ENCODE measurements around the gene PINLYP. TPM values are rescaled to one million over a fixed set of nuclear protein-coding genes. Genes with fewer than 3 reads are reported as not detected.

Gene PINLYP
- total RNA-seq, 1 experiment from 2014 or later, result 6.4 TPM

DNA sequence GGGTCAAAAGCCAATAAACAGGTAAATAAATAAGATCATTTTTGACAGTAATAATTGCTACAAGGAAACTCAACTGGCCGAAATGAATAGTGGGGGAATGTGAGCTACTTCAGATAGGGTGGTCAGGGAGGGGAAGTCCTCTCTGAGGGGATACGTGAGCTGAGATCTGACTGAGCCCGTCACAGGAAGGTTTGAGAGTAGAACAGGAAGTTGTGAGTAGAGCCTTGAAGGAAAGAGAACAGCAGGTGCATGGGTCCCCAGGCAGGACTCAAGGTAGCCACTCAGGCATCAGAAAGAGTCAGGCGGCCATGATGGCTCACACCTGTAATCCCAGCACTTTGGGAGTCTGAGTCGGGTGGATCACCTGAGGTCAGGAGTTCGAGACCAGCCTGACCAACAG, 14.1 kb downstream of the PINLYP start:
- TF ChIP-seq NR2C2 (CRISPR knock-in tag; IDR thresholded peaks at IDR 0.05) (no peak), NR1H2 (CRISPR knock-in tag; IDR thresholded peaks at IDR 0.05) (no peak), ZNF263 (CRISPR knock-in tag; IDR thresholded peaks at IDR 0.05; ENCODE audit: low read depth) (no peak), CREB1 (CRISPR knock-in tag; IDR thresholded peaks at IDR 0.05) (no peak)
- TF ChIP-seq, protein P1, sequence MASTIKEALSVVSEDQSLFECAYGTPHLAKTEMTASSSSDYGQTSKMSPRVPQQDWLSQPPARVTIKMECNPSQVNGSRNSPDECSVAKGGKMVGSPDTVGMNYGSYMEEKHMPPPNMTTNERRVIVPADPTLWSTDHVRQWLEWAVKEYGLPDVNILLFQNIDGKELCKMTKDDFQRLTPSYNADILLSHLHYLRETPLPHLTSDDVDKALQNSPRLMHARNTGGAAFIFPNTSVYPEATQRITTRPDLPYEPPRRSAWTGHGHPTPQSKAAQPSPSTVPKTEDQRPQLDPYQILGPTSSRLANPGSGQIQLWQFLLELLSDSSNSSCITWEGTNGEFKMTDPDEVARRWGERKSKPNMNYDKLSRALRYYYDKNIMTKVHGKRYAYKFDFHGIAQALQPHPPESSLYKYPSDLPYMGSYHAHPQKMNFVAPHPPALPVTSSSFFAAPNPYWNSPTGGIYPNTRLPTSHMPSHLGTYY (CRISPR knock-in tag; IDR thresholded peaks at IDR 0.05), result no peak
- no peaks in the 10 kb centered on the region for H3K4me1 Mint-ChIP-seq
- H3K27ac Mint-ChIP-seq, result no peak overlapping the region
- POLR2A ChIA-PET, result no interaction called here
- CTCF ChIA-PET, result interaction anchor here (1.0 to 2.3 kb wide), 3 partner anchors 34 to 63 kb away, joined by 3 to 10 read pairs (median 6); no protein-coding TSS in a partner anchor
- H3K9me3 Mint-ChIP-seq, result no peaks in the 10 kb centered on the region
- DNase-seq (ENCODE audit: low spot score), result no peak
- no peak overlapping the region for H3K4me3 Mint-ChIP-seq
- H3K36me3 Mint-ChIP-seq, result peaks cover 23% of the 10 kb centered on the region
- no peak for ATAC-seq
- H3K27me3 Mint-ChIP-seq (ENCODE audit: low read depth), result no peaks in the 10 kb centered on the region

DNA sequence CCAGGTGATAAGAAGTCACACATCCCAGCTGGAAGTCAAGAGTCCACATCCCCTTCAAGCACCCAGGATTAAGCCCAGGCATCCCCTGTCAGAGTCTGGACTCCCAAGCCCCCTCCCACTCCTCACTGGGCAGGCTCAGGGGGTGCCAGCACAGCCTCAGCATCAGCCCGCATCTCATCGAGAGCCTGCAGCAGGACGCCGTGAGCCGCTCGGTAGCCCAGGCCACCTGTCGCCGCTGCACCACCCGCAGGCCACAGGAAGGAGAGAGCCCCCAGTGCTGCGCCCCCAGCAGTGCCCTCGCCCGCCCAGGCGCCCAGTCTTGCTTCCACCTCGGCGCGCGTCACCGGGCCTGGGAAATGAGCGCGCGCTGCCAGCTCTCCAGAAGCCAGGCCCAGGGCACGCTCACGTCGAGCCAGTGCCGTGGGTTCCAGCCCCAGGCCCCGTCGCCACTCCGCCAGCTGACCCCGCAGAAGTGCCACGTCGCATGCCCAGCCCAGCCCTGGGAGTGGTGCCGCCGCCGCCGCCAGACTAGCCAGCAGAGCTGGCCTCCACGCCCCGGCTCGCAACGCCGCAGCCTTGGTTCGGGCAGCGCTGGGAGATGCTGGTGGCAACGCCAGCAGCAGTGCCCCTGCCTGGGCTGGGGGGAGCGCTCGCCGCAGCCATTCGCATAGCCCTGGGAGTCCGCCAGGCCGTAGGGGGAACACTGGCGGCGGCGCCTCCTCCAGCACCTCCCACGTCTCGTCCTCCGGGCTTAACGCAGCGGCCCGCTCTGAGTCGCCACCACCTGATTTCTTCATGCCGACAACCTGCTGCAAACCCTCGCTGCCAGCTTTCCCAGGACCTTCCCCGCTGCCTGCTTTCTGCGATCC, 16.5 kb downstream of the PINLYP start:
- no peak overlapping the region for H3K27ac Mint-ChIP-seq
- peaks cover 7% of the 10 kb centered on the region for H3K4me1 Mint-ChIP-seq
- peaks cover 16% of the 10 kb centered on the region for H3K36me3 Mint-ChIP-seq
- no peaks in the 10 kb centered on the region for H3K27me3 Mint-ChIP-seq (ENCODE audit: low read depth)
- H3K9me3 Mint-ChIP-seq, result no peaks in the 10 kb centered on the region
- ATAC-seq, result no peak
- POLR2A ChIA-PET, result no interaction called here
- TF ChIP-seq RELA (CRISPR knock-in tag; IDR thresholded peaks at IDR 0.05; ENCODE audit: borderline replicate concordance), result no peak
- TF ChIP-seq, protein P2, sequence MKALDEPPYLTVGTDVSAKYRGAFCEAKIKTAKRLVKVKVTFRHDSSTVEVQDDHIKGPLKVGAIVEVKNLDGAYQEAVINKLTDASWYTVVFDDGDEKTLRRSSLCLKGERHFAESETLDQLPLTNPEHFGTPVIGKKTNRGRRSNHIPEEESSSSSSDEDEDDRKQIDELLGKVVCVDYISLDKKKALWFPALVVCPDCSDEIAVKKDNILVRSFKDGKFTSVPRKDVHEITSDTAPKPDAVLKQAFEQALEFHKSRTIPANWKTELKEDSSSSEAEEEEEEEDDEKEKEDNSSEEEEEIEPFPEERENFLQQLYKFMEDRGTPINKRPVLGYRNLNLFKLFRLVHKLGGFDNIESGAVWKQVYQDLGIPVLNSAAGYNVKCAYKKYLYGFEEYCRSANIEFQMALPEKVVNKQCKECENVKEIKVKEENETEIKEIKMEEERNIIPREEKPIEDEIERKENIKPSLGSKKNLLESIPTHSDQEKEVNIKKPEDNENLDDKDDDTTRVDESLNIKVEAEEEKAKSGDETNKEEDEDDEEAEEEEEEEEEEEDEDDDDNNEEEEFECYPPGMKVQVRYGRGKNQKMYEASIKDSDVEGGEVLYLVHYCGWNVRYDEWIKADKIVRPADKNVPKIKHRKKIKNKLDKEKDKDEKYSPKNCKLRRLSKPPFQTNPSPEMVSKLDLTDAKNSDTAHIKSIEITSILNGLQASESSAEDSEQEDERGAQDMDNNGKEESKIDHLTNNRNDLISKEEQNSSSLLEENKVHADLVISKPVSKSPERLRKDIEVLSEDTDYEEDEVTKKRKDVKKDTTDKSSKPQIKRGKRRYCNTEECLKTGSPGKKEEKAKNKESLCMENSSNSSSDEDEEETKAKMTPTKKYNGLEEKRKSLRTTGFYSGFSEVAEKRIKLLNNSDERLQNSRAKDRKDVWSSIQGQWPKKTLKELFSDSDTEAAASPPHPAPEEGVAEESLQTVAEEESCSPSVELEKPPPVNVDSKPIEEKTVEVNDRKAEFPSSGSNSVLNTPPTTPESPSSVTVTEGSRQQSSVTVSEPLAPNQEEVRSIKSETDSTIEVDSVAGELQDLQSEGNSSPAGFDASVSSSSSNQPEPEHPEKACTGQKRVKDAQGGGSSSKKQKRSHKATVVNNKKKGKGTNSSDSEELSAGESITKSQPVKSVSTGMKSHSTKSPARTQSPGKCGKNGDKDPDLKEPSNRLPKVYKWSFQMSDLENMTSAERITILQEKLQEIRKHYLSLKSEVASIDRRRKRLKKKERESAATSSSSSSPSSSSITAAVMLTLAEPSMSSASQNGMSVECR (CRISPR knock-in tag; IDR thresholded peaks at IDR 0.05; ENCODE audit: borderline replicate concordance), result no peak
- no peak for TF ChIP-seq PRRX2 (CRISPR knock-in tag; IDR thresholded peaks at IDR 0.05)
- CTCF ChIA-PET, result interaction anchor here (1.6 to 6.9 kb wide), 2 partner anchors 58 to 70 kb away, joined by 3 to 140 read pairs; partner anchors contain the start of gene ZNF575
- H3K4me3 Mint-ChIP-seq, result no peak overlapping the region
- no peak for DNase-seq (ENCODE audit: low spot score)

DNA sequence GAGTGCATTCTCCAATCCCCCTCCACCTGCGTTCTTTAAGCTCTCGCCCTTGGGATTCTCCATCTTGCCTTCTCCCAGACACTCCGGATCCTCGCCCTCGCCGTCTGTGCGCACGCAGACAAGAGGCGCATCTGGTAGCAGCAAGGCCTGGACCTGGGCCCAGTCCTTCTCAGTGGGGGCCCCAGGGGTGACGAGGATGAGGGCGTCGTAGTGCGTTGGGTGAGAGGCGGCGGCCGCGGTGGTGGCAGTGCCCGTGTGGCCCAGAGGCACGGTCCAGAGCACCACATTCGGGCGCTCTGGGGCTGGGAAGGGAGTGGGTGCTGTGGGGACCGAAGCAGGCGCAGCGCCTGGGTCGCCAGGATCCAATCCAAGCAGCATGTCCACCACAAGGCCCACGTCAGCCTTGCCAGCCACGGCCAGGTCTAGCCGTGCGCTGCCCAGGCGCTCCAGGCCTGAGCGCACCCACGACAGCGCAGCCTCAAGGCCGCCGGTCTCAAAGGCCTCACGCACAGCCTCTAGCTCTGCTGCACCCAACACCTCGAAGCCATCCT, 17.3 kb downstream of the PINLYP start:
- Mint-ChIP-seq H3K27me3 (ENCODE audit: low read depth) (no peaks in the 10 kb centered on the region), H3K4me1 (peaks cover 14% of the 10 kb centered on the region), H3K36me3 (peaks cover 16% of the 10 kb centered on the region), H3K9me3 (no peaks in the 10 kb centered on the region), H3K27ac (no peak overlapping the region), H3K4me3 (no peak overlapping the region)
- CTCF ChIA-PET, result interaction anchor here (3.8 to 6.9 kb wide), 3 partner anchors 37 to 146 kb away, joined by 24 to 140 read pairs (median 130); partner anchors contain the start of gene ZNF575
- ATAC-seq (no peak), DNase-seq (ENCODE audit: low spot score) (no peak)
- no peak for TF ChIP-seq JUN (CRISPR knock-in tag; IDR thresholded peaks at IDR 0.05)
- TF ChIP-seq, protein P3, sequence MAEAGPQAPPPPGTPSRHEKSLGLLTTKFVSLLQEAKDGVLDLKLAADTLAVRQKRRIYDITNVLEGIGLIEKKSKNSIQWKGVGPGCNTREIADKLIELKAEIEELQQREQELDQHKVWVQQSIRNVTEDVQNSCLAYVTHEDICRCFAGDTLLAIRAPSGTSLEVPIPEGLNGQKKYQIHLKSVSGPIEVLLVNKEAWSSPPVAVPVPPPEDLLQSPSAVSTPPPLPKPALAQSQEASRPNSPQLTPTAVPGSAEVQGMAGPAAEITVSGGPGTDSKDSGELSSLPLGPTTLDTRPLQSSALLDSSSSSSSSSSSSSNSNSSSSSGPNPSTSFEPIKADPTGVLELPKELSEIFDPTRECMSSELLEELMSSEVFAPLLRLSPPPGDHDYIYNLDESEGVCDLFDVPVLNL (CRISPR knock-in tag; IDR thresholded peaks at IDR 0.05; ENCODE audit: borderline replicate concordance, low read depth), result no peak
- no peak for TF ChIP-seq FOXK1 (CRISPR knock-in tag; IDR thresholded peaks at IDR 0.05)
- no peak for TF ChIP-seq TCF7 (CRISPR knock-in tag; IDR thresholded peaks at IDR 0.05; ENCODE audit: low read depth)
- TF ChIP-seq, protein P4, sequence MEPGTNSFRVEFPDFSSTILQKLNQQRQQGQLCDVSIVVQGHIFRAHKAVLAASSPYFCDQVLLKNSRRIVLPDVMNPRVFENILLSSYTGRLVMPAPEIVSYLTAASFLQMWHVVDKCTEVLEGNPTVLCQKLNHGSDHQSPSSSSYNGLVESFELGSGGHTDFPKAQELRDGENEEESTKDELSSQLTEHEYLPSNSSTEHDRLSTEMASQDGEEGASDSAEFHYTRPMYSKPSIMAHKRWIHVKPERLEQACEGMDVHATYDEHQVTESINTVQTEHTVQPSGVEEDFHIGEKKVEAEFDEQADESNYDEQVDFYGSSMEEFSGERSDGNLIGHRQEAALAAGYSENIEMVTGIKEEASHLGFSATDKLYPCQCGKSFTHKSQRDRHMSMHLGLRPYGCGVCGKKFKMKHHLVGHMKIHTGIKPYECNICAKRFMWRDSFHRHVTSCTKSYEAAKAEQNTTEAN (CRISPR knock-in tag; IDR thresholded peaks at IDR 0.05), result no peak
- TF ChIP-seq KAT7 (CRISPR knock-in tag; IDR thresholded peaks at IDR 0.05; ENCODE audit: borderline replicate concordance), result no peak
- TF ChIP-seq, protein P5, sequence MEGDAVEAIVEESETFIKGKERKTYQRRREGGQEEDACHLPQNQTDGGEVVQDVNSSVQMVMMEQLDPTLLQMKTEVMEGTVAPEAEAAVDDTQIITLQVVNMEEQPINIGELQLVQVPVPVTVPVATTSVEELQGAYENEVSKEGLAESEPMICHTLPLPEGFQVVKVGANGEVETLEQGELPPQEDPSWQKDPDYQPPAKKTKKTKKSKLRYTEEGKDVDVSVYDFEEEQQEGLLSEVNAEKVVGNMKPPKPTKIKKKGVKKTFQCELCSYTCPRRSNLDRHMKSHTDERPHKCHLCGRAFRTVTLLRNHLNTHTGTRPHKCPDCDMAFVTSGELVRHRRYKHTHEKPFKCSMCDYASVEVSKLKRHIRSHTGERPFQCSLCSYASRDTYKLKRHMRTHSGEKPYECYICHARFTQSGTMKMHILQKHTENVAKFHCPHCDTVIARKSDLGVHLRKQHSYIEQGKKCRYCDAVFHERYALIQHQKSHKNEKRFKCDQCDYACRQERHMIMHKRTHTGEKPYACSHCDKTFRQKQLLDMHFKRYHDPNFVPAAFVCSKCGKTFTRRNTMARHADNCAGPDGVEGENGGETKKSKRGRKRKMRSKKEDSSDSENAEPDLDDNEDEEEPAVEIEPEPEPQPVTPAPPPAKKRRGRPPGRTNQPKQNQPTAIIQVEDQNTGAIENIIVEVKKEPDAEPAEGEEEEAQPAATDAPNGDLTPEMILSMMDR (IDR thresholded peaks at IDR 0.05), result no peak
- TF ChIP-seq, protein P6, sequence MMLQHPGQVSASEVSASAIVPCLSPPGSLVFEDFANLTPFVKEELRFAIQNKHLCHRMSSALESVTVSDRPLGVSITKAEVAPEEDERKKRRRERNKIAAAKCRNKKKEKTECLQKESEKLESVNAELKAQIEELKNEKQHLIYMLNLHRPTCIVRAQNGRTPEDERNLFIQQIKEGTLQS (CRISPR knock-in tag; conservative IDR thresholded peaks at IDR 0.05), result no peak
- TF ChIP-seq CREM (CRISPR knock-in tag; IDR thresholded peaks at IDR 0.05), result no peak
- no peak for TF ChIP-seq ATF1 (CRISPR knock-in tag; IDR thresholded peaks at IDR 0.05)
- no peak for TF ChIP-seq SMAD4 (CRISPR knock-in tag; IDR thresholded peaks at IDR 0.05)
- TF ChIP-seq ZNF232 (CRISPR knock-in tag; IDR thresholded peaks at IDR 0.05), result no peak
- POLR2A ChIA-PET, result no interaction called here

Data from WTC11 (cell line).